GM23338 (cell line): ENCODE measurements around the gene TTC28.

Source experiments
- CREB1 ChIP-seq: fragments of 250-450 bp; sonication (Bioruptor Pico); IDR thresholded peaks from 2 replicates; pipeline ENCODE4 v1.5.0; 2020; ENCODE audit warnings: low read depth, mild to moderate bottlenecking, moderate library complexity
- ETS1 ChIP-seq: IDR thresholded peaks from 2 replicates; pipeline ENCODE4 v1.6.1; 2016; ENCODE audit warnings: antibody characterized with exemption
- EZH2 ChIP-seq: fragments of 200-600 bp; sonication (generic); IDR thresholded peaks from one replicate; pipeline ENCODE4 v1.8.0; 2017; ENCODE audit warnings: antibody characterized with exemption, mild to moderate bottlenecking, low read depth; ENCODE audit not compliant: unreplicated experiment
- EZH2phosphoT487 ChIP-seq: fragments of 200-600 bp; sonication (generic); IDR thresholded peaks from one replicate; pipeline ENCODE4 v1.8.1; 2018; ENCODE audit warnings: antibody characterized with exemption; ENCODE audit not compliant: unreplicated experiment
- JUNB ChIP-seq: IDR thresholded peaks from one replicate; pipeline ENCODE4 v1.6.1; 2016; ENCODE audit warnings: antibody characterized with exemption; ENCODE audit not compliant: unreplicated experiment
- POLR2AphosphoS5 ChIP-seq: IDR thresholded peaks from 2 replicates; pipeline ENCODE4 v1.6.1; 2016; ENCODE audit warnings: antibody characterized with exemption, low read depth
- REST ChIP-seq: IDR thresholded peaks from one replicate; pipeline ENCODE4 v1.6.1; 2018; ENCODE audit warnings: antibody characterized with exemption; ENCODE audit not compliant: unreplicated experiment
- TF ChIP-seq, protein P1 (sequence below), 2 experiments: fragments of 200-600 bp in 1 of 2; sonication (generic) in 1 of 2; conservative IDR thresholded peaks; 2 replicates each; pipeline versions ENCODE4 v1.5.1 to v1.6.1; 2016 to 2017; ENCODE audit warnings: antibody characterized with exemption in 2 of 2, low read depth in 2 of 2, mild to moderate bottlenecking in 2 of 2, moderate library complexity in 1 of 2

DNA sequence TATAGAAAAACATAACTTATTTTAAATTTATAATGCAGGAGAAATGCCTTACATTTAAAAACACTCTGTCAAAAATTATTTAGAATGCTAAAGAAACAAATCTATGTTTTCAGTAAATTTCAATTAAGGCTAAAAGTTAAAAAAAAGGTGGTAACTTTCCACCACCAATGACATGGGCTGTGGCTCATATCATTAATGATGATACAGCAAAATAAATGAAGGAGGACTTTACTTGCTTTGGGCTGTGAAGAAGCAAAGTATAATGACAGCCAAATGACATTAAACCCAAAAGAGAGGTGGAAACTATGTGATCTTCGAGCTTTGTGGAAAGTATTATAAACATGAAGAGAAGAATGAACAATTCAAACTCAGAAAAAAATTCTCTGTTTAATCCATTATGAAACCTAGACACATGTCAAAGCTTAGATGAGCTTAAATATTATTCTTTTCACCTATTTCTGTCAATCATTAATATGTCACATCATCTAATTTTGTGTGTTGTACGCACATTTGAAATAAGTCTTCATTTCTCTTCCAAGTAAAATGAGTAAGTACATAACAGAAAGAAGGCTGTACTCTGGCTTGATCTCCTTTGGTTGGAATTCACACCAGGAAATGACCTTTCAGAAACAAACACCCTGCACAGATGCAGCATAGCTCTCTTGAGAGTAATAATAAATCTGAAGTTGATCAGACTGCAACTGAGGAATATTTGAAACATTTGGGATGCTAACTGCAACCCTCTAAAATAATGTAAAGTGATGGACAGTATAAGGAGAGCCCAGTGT, 265.8 kb downstream of the TTC28 start:
- TF ChIP-seq, protein P1, sequence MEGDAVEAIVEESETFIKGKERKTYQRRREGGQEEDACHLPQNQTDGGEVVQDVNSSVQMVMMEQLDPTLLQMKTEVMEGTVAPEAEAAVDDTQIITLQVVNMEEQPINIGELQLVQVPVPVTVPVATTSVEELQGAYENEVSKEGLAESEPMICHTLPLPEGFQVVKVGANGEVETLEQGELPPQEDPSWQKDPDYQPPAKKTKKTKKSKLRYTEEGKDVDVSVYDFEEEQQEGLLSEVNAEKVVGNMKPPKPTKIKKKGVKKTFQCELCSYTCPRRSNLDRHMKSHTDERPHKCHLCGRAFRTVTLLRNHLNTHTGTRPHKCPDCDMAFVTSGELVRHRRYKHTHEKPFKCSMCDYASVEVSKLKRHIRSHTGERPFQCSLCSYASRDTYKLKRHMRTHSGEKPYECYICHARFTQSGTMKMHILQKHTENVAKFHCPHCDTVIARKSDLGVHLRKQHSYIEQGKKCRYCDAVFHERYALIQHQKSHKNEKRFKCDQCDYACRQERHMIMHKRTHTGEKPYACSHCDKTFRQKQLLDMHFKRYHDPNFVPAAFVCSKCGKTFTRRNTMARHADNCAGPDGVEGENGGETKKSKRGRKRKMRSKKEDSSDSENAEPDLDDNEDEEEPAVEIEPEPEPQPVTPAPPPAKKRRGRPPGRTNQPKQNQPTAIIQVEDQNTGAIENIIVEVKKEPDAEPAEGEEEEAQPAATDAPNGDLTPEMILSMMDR (conservative IDR thresholded peaks at IDR 0.05; ENCODE audit: low read depth in 2 of 2), result no peak
- no peak for TF ChIP-seq JUNB
- no peak for TF ChIP-seq POLR2AphosphoS5
- TF ChIP-seq ETS1, result no peak
- no peak for TF ChIP-seq EZH2
- no peak for TF ChIP-seq EZH2phosphoT487
- no peak for TF ChIP-seq REST
- no peak for TF ChIP-seq CREB1 (CRISPR knock-in tag)
